T-helper 9 cell (primary cell): Measurements from ENCODE around the gene DLL1.
A peak's percentile ranks its signal among the peaks of the same experiment; 100 is the strongest.

Experiments used
- DNase-seq: peaks from one replicate; pipeline ENCODE4 v3.0.0-alpha.2; 2020

Gene DLL1

GRCh38 chr6:170282512-170283158 is 8.2 kb downstream of the DLL1 start:
- DNase-seq, result no peak

- DNase-seq, result no peak
Observed at GRCh38 chr6:170281331-170282292, 9.3 kb downstream of the DLL1 start.

GRCh38 chr6:170280689-170281045 is 10.2 kb downstream of the DLL1 start:
- no peak for DNase-seq

GRCh38 chr6:170279977-170280688 is 10.7 kb downstream of the DLL1 start:
- DNase-seq, result no peak

GRCh38 chr6:170279426-170279825 is 11.5 kb downstream of the DLL1 start:
- DNase-seq, result no peak

- no peak for DNase-seq
Observed at GRCh38 chr6:170278743-170279094, 12.2 kb downstream of the DLL1 start.

GRCh38 chr6:170277893-170278742 is 12.8 kb downstream of the DLL1 start:
- no peak for DNase-seq

- DNase-seq, result no peak
Observed at GRCh38 chr6:170276369-170277057, 14.4 kb downstream of the DLL1 start.

GRCh38 chr6:170274713-170275560 is 15.9 kb downstream of the DLL1 start:
- no peak for DNase-seq

- no peak for DNase-seq
Observed at GRCh38 chr6:170273681-170274080, 17.2 kb downstream of the DLL1 start.

GRCh38 chr6:170273191-170273590 is 17.7 kb downstream of the DLL1 start:
- DNase-seq, result no peak

- DNase-seq, result no peak
Observed at GRCh38 chr6:170272341-170273065, 18.4 kb downstream of the DLL1 start.

GRCh38 chr6:170271771-170272314 is 19.0 kb downstream of the DLL1 start:
- DNase-seq, result peak; percentile 55

- no peak for DNase-seq
Observed at GRCh38 chr6:170270984-170271593, 19.8 kb downstream of the DLL1 start.

GRCh38 chr6:170269846-170270541 is 20.9 kb downstream of the DLL1 start:
- DNase-seq, result no peak

GRCh38 chr6:170269151-170269845 is 21.6 kb downstream of the DLL1 start:
- no peak for DNase-seq

- no peak for DNase-seq
Observed at GRCh38 chr6:170268216-170269129, 22.4 kb downstream of the DLL1 start.
